ENCODE data around the gene NLGN4Y.
A peak's percentile ranks its signal among the peaks of the same experiment; 100 is the strongest.

The NLGN4Y gene

GRCh38 chrY:14524272-14525231 lies at the start of gene NLGN4Y:
Gene NLGN4Y, plus strand, starts transcription at chrY:14524529. Its CDS starts 97,591 bp downstream, at chrY:14622120.
- no peak for DNase-seq (ENCODE audit: insufficient read length, low spot score)

GRCh38 chrY:14485935-14486334 lies 38.4 kb upstream of the NLGN4Y start:
- FAIRE-seq (no peak), DNase-seq (ENCODE audit: insufficient read length, low spot score) (no peak)

More at GRCh38 chrY:14524272-14525231, at the start of gene NLGN4Y:
- no peak for FAIRE-seq

GRCh38 chrY:14490226-14490625 lies 34.1 kb upstream of the NLGN4Y start:
- DNase-seq (ENCODE audit: insufficient read length, low spot score) (no peak), FAIRE-seq (no peak)

GRCh38 chrY:14498071-14498470 lies 26.3 kb upstream of the NLGN4Y start:
- no peak for DNase-seq (ENCODE audit: insufficient read length, low spot score)
- FAIRE-seq = no peak

- no peak for FAIRE-seq
- DNase-seq (ENCODE audit: insufficient read length, low spot score) = no peak
Observed at GRCh38 chrY:14504592-14504991, 19.7 kb upstream of the NLGN4Y start.

GRCh38 chrY:14522379-14522950 lies 1.9 kb upstream of the NLGN4Y start:
- DNase-seq (ENCODE audit: insufficient read length, low spot score) (no peak), FAIRE-seq (peak; percentile 52)

GRCh38 chrY:14523491-14524271 lies 648 bp upstream of the NLGN4Y start:
- DNase-seq (ENCODE audit: insufficient read length, low spot score) (no peak), FAIRE-seq (no peak)

- no peak for DNase-seq (ENCODE audit: insufficient read length, low spot score)
- no peak for FAIRE-seq
Observed at GRCh38 chrY:14525315-14525714, 986 bp downstream of the NLGN4Y start.

GRCh38 chrY:14528361-14528760 lies 4.0 kb downstream of the NLGN4Y start:
- DNase-seq (ENCODE audit: insufficient read length, low spot score) (no peak), FAIRE-seq (no peak)

GRCh38 chrY:14536703-14537102 lies 12.4 kb downstream of the NLGN4Y start:
- FAIRE-seq (no peak), DNase-seq (ENCODE audit: insufficient read length, low spot score) (no peak)

GRCh38 chrY:14543506-14543905 lies 19.2 kb downstream of the NLGN4Y start:
- FAIRE-seq (no peak), DNase-seq (ENCODE audit: insufficient read length, low spot score) (no peak)

- FAIRE-seq = no peak
Observed at GRCh38 chrY:14581294-14581693, 57.0 kb downstream of the NLGN4Y start.

GRCh38 chrY:14586725-14587124 lies 62.4 kb downstream of the NLGN4Y start:
- peak; percentile 31 for FAIRE-seq

More at GRCh38 chrY:14581294-14581693, 57.0 kb downstream of the NLGN4Y start:
- DNase-seq (ENCODE audit: insufficient read length, low spot score) = no peak

GRCh38 chrY:14601372-14601771 lies 77.0 kb downstream of the NLGN4Y start:
- FAIRE-seq (no peak), DNase-seq (ENCODE audit: insufficient read length, low spot score) (no peak)

More at GRCh38 chrY:14586725-14587124, 62.4 kb downstream of the NLGN4Y start:
- DNase-seq (ENCODE audit: insufficient read length, low spot score) = no peak

GRCh38 chrY:14617625-14618024 lies 93.3 kb downstream of the NLGN4Y start:
- DNase-seq (ENCODE audit: insufficient read length, low spot score) (no peak), FAIRE-seq (no peak)

- FAIRE-seq (no peak), DNase-seq (ENCODE audit: insufficient read length, low spot score) (no peak)
Observed at GRCh38 chrY:14618513-14618912, 94.2 kb downstream of the NLGN4Y start.

- FAIRE-seq = no peak
- no peak for DNase-seq (ENCODE audit: insufficient read length, low spot score)
Observed at GRCh38 chrY:14628208-14628607, 103.9 kb downstream of the NLGN4Y start.

GRCh38 chrY:14631676-14632075 lies 107.3 kb downstream of the NLGN4Y start:
- FAIRE-seq (no peak), DNase-seq (ENCODE audit: insufficient read length, low spot score) (no peak)

- no peak for FAIRE-seq
- DNase-seq (ENCODE audit: insufficient read length, low spot score) = no peak
Observed at GRCh38 chrY:14633718-14634117, 109.4 kb downstream of the NLGN4Y start.

- FAIRE-seq (no peak), DNase-seq (ENCODE audit: insufficient read length, low spot score) (no peak)
Observed at GRCh38 chrY:14634954-14635353, 110.6 kb downstream of the NLGN4Y start.

- DNase-seq (ENCODE audit: insufficient read length, low spot score) = no peak
- FAIRE-seq = no peak
Observed at GRCh38 chrY:14637551-14637950, 113.2 kb downstream of the NLGN4Y start.
